GM12873 (cell line): ENCODE results near the gene S1PR4.
A peak's percentile ranks its signal among the peaks of the same experiment; 100 is the strongest.

Source experiments
- CTCF ChIP-seq: IDR thresholded peaks from 2 replicates; pipeline ENCODE4 v1.5.1; 2012; ENCODE audit warnings: low read depth, mild to moderate bottlenecking, moderate library complexity, low read length, control low read depth; ENCODE audit not compliant: insufficient read depth; ENCODE audit errors: missing control alignments

S1PR4 gene

GRCh38 chr19:3146677-3147100 lies 31.9 kb upstream of the S1PR4 start:
- TF ChIP-seq CTCF: peak; percentile 97

GRCh38 chr19:3148503-3148902 lies 30.1 kb upstream of the S1PR4 start:
- no peak for TF ChIP-seq CTCF

- TF ChIP-seq CTCF: no peak
These were observed 29.5 kb upstream of the S1PR4 start for GRCh38 chr19:3149089-3149488.

GRCh38 chr19:3149526-3150505 lies 28.8 kb upstream of the S1PR4 start:
- no peak for TF ChIP-seq CTCF

- TF ChIP-seq CTCF: no peak
These were observed 27.7 kb upstream of the S1PR4 start for GRCh38 chr19:3150739-3151329.

- no peak for TF ChIP-seq CTCF
These were observed 26.8 kb upstream of the S1PR4 start for GRCh38 chr19:3151563-3152418.

- no peak for TF ChIP-seq CTCF
These were observed 26.2 kb upstream of the S1PR4 start for GRCh38 chr19:3152419-3152780.
